ENCODE results near the gene APCS.

Gene APCS

GRCh38 chr1:159587461-159587951 is at the start of gene APCS:
Gene APCS, plus strand, starts transcription at chr1:159587826. Its CDS starts 96 bp downstream, at chr1:159587922.
- DNase-seq, result no peak

- DNase-seq, result no peak
These were observed 39.5 kb upstream of the APCS start for GRCh38 chr1:159548126-159548525.

GRCh38 chr1:159554261-159554660 is 33.4 kb upstream of the APCS start:
- no peak for DNase-seq

- DNase-seq, result no peak
These were observed 32.9 kb upstream of the APCS start for GRCh38 chr1:159554696-159555095.

- no peak for DNase-seq
These were observed 30.7 kb upstream of the APCS start for GRCh38 chr1:159556931-159557369.

- no peak for DNase-seq
These were observed 27.0 kb upstream of the APCS start for GRCh38 chr1:159560599-159560998.

- DNase-seq, result no peak
These were observed 26.1 kb upstream of the APCS start for GRCh38 chr1:159561497-159561896.

GRCh38 chr1:159562680-159563079 is 24.9 kb upstream of the APCS start:
- no peak for DNase-seq

GRCh38 chr1:159577446-159577845 is 10.2 kb upstream of the APCS start:
- no peak for DNase-seq

- no peak for DNase-seq
These were observed 7.3 kb upstream of the APCS start for GRCh38 chr1:159580340-159580739.

GRCh38 chr1:159581422-159581821 is 6.2 kb upstream of the APCS start:
- DNase-seq, result no peak

GRCh38 chr1:159584536-159584935 is 3.1 kb upstream of the APCS start:
- DNase-seq, result no peak

GRCh38 chr1:159591981-159592380 is 4.4 kb downstream of the APCS start:
- no peak for DNase-seq

- DNase-seq, result no peak
These were observed 7.2 kb downstream of the APCS start for GRCh38 chr1:159594625-159595405.

GRCh38 chr1:159598196-159598595 is 10.6 kb downstream of the APCS start:
- no peak for DNase-seq

- no peak for DNase-seq
These were observed 13.3 kb downstream of the APCS start for GRCh38 chr1:159600894-159601293.

- DNase-seq, result no peak
These were observed 14.9 kb downstream of the APCS start for GRCh38 chr1:159602501-159602999.

- DNase-seq, result no peak
These were observed 24.7 kb downstream of the APCS start for GRCh38 chr1:159612211-159612885.

- no peak for DNase-seq
These were observed 45.3 kb downstream of the APCS start for GRCh38 chr1:159632922-159633321.
